B cell (primary cell): ENCODE data around the gene ADAMTS10. TPM values are rescaled to one million over a fixed set of nuclear protein-coding genes. Genes with fewer than 3 reads are reported as not detected.
A peak's percentile ranks its signal among the peaks of the same experiment; 100 is the strongest.

ENCODE experiments used
- ATAC-seq: fragments of 200-7000 bp; cut with Tn5 transposase; one replicate; pipeline ENCODE4 v1.10.0; 2021; ENCODE audit warnings: low read depth, mild to moderate bottlenecking, moderate number of reproducible peaks, moderate library complexity
- CTCF ChIA-PET: fragments of 350-600 bp; sonication (Branson Sonifier 250); formaldehyde crosslinking; loops from one replicate; lab custom pipeline; 2021; ENCODE audit warnings: antibody characterized with exemption, inconsistent platforms; lab: Charles Lee
- POLR2A ChIA-PET: fragments of 350-600 bp; sonication (Branson Sonifier 250); formaldehyde crosslinking; loops from one replicate; lab custom pipeline; 2021; ENCODE audit warnings: antibody characterized with exemption; lab: Charles Lee
- DNase-seq: peaks from one replicate; pipeline ENCODE4 v3.0.0; 2013
- H2AFZ ChIP-seq: 2 replicates; pipeline ENCODE4 v1.6.1; 2012; ENCODE audit warnings: mild to moderate bottlenecking, low read depth, low read length; ENCODE audit not compliant: insufficient read depth, poor library complexity, severe bottlenecking
- H3K27ac ChIP-seq, 2 donors: 1 replicate in 1 of 2; 2 replicates in 1 of 2; pipeline ENCODE4 v1.5.1; 2012 to 2013; ENCODE audit warnings: low read length in 2 of 2, mild to moderate bottlenecking in 2 of 2, moderate library complexity in 1 of 2
- H3K27me3 ChIP-seq, 4 experiments: fragments of 200-600 bp in 1 of 4; sonication (generic) in 1 of 4; replicated peaks in 1 of 4; 1 replicate in 2 of 4; 2 replicates in 2 of 4; pipeline versions ENCODE4 v1.6.1 to v1.7.0; 2013 to 2016; ENCODE audit warnings: low read length in 3 of 4, mild to moderate bottlenecking in 2 of 4, mixed read lengths in 1 of 4, moderate library complexity in 1 of 4; ENCODE audit not compliant: insufficient read depth in 4 of 4, control insufficient read depth in 3 of 4; ENCODE audit errors: control extremely low read depth in 1 of 4
- H3K36me3 ChIP-seq, 2 experiments: replicated peaks in 1 of 2; 1 replicate in 1 of 2; 2 replicates in 1 of 2; pipeline versions ENCODE4 v1.6.1 to v1.7.1; 2013; ENCODE audit warnings: low read length in 1 of 2; ENCODE audit not compliant: insufficient read depth in 2 of 2, control insufficient read depth in 1 of 2; ENCODE audit errors: control extremely low read depth in 1 of 2, extremely low read depth in 1 of 2
- H3K4me1 ChIP-seq, 2 donors: fragments of 200-600 bp in 1 of 2; sonication (generic) in 1 of 2; 1 replicate in 1 of 2; 2 replicates in 1 of 2; pipeline versions ENCODE4 v1.5.1 to v1.6.1; 2013 to 2017; ENCODE audit warnings: low read length in 2 of 2; ENCODE audit not compliant: control insufficient read depth in 2 of 2, insufficient read depth in 2 of 2
- H3K4me2 ChIP-seq: replicated peaks from 2 replicates; pipeline ENCODE3; 2012; ENCODE audit warnings: mild to moderate bottlenecking, low read depth, low read length; ENCODE audit not compliant: poor library complexity, severe bottlenecking
- H3K4me3 ChIP-seq, 5 experiments: fragments of 200-600 bp in 1 of 5; sonication (generic) in 1 of 5; 1 replicate in 3 of 5; 2 replicates in 2 of 5; pipeline versions ENCODE4 v1.5.1 to v1.7.0; 2011 to 2016; ENCODE audit warnings: low read length in 4 of 5, mild to moderate bottlenecking in 4 of 5, low read depth in 2 of 5, control low read depth in 1 of 5, moderate library complexity in 1 of 5; ENCODE audit not compliant: insufficient read depth in 1 of 5; ENCODE audit errors: control extremely low read depth in 1 of 5, extremely low read depth in 1 of 5
- H3K79me2 ChIP-seq: fragments of 200-600 bp; sonication (generic); one replicate; pipeline ENCODE4 v1.6.0; 2016; ENCODE audit warnings: low read length; ENCODE audit not compliant: control insufficient read depth, insufficient read depth
- H3K9ac ChIP-seq: fragments of 200-600 bp; sonication (generic); 2 replicates; pipeline ENCODE4 v1.6.1; 2017; ENCODE audit warnings: mild to moderate bottlenecking, low read length, moderate library complexity
- H3K9me3 ChIP-seq, 3 donors: one replicate each; pipeline versions ENCODE4 v1.6.1 to v1.7.1; 2013; ENCODE audit warnings: low read length in 2 of 3; ENCODE audit not compliant: control insufficient read depth in 2 of 3, insufficient read depth in 1 of 3; ENCODE audit errors: control extremely low read depth in 1 of 3
- H4K20me1 ChIP-seq: 2 replicates; pipeline ENCODE4 v1.6.0; 2012; ENCODE audit warnings: mild to moderate bottlenecking, low read length; ENCODE audit not compliant: insufficient read depth, control insufficient read depth, poor library complexity, severe bottlenecking
- H3K27ac Mint-ChIP-seq: one replicate; pipeline ENCODE4 v1.8.0; 2021; ENCODE audit warnings: mixed read lengths
- H3K27me3 Mint-ChIP-seq: one replicate; pipeline ENCODE4 v1.8.0; 2021; ENCODE audit warnings: mixed read lengths
- H3K4me1 Mint-ChIP-seq: one replicate; pipeline ENCODE4 v1.8.0; 2021; ENCODE audit warnings: mixed read lengths
- H3K4me3 Mint-ChIP-seq: one replicate; pipeline ENCODE4 v1.8.0; 2021; ENCODE audit warnings: mixed read lengths
- H3K9me3 Mint-ChIP-seq: one replicate; pipeline ENCODE4 v1.8.0; 2022; ENCODE audit warnings: mixed read lengths; ENCODE audit not compliant: insufficient read depth
- CTCF ChIP-seq: fragments of 200-600 bp; IDR thresholded peaks from one replicate; pipeline ENCODE4 v1.8.0; 2022; ENCODE audit warnings: antibody characterized with exemption, mild to moderate bottlenecking
- EZH2 ChIP-seq: IDR thresholded peaks from 2 replicates; pipeline ENCODE4 v1.6.1; 2012; ENCODE audit warnings: borderline replicate concordance, low read depth, mild to moderate bottlenecking, moderate library complexity, low read length; ENCODE audit not compliant: insufficient read depth, poor library complexity, severe bottlenecking
- WGBS: methylation state at CpG from one replicate; pipeline ENCODE4 v1.1.5; 2013; ENCODE audit warnings: missing lambda C conversion rate; ENCODE audit not compliant: insufficient coverage; 5-methylcytosine and 5-hydroxymethylcytosine counted together
- intact Hi-C: fragments of 100-400 bp; cut with micrococcal nuclease; formaldehyde crosslinking; loops from one replicate; pipeline ENCODE4 v1.10.0; 2022
- polyA minus RNA-seq: library from RNA; depleted of rRNA, polyadenylated mRNA; stranded (reverse); fragments of >200 nt; gene quantifications from 2 replicates; pipeline ENCODE4 v1.2.3, GENCODE V29; 2012
- polyA plus RNA-seq: library from polyadenylated mRNA; depleted of rRNA; stranded (reverse); fragments of >200 nt; gene quantifications from 2 replicates; pipeline ENCODE4 v1.2.3, GENCODE V29; 2012
- total RNA-seq, 2 donors: library from RNA; stranded (reverse); fragments of 120-200 nt in 1 of 2; gene quantifications; 1 replicate in 1 of 2; 2 replicates in 1 of 2; pipeline versions ENCODE4 v1.2.3 to v1.2.4, GENCODE V29; 2013 to 2022

The ADAMTS10 gene
- 0.39 and 0.59 TPM in 2 replicates for total RNA-seq
- total RNA-seq (2013) = 0.47 TPM
- polyA plus RNA-seq = 1.8 and 3.6 TPM in 2 replicates
- 1.7 and 7.8 TPM in 2 replicates for polyA minus RNA-seq

GRCh38 chr19:8610041-8610935, at the start of gene ADAMTS10:
ADAMTS10 (minus strand) TSS chr19:8610715; CDS start chr19:8605710, 5,005 bp downstream.
- ChIA-PET POLR2A (no interaction called here), CTCF (no interaction called here)
- Mint-ChIP-seq H3K27ac (peak within 1 kb of the TSS; percentile 3), H3K27me3 (peaks cover 40% of the 10 kb centered on the region), H3K4me3 (peak within 1 kb of the TSS; percentile 83), H3K4me1 (peaks cover 15% of the 10 kb centered on the region), H3K9me3 (no peaks in the 10 kb centered on the region)
- H3K27ac ChIP-seq = no peak within 1 kb of the TSS
- ATAC-seq (peak; percentile 5), DNase-seq (peak; percentile 44)
- peak within 1 kb of the TSS; percentile 55 for H3K9ac ChIP-seq
- H3K36me3 ChIP-seq = no peaks in the 10 kb centered on the region
- peak within 1 kb of the TSS; percentile 90 for H3K4me2 ChIP-seq
- TF ChIP-seq EZH2 (no peak), CTCF (no peak)
- H3K27me3 ChIP-seq = peaks cover 0 to 25% (median 19%) of the 10 kb centered on the region in 4 experiments
- WGBS = under 1% methylated on average over 65 of the region's 74 CpGs
- H3K4me3 ChIP-seq = peak within 1 kb of the TSS; percentile 3 to 58 (median 47)
- peaks cover 16 to 22% of the 10 kb centered on the region in 2 donors for H3K4me1 ChIP-seq
- H3K9me3 ChIP-seq = peaks cover 0 to 23% (median 0%) of the 10 kb centered on the region in 3 donors
- H4K20me1 ChIP-seq = no peaks in the 10 kb centered on the region
- H2AFZ ChIP-seq = peak within 1 kb of the TSS; percentile 62
- intact Hi-C loops = no loop called here
- no peaks in the 10 kb centered on the region for H3K79me2 ChIP-seq

GRCh38 chr19:8659905-8660304, 49.4 kb upstream of the ADAMTS10 start:
- intact Hi-C loops = no loop called here
- ChIA-PET CTCF (interaction anchor here (1.4 kb wide), 1 partner anchor 34 kb away, joined by 6 read pairs; no protein-coding TSS in a partner anchor), POLR2A (no interaction called here)
- Histone ChIP-seq H3K4me3 (no peak overlapping the region), H2AFZ (no peak overlapping the region), H3K27ac (no peak overlapping the region), H3K4me2 (no peak overlapping the region), H3K36me3 (no peaks in the 10 kb centered on the region), H3K79me2 (no peaks in the 10 kb centered on the region), H4K20me1 (no peaks in the 10 kb centered on the region), H3K9ac (no peak overlapping the region), H3K4me1 (peaks cover 19 to 21% of the 10 kb centered on the region in 2 donors), H3K27me3 (peaks cover 0 to 5% (median 0%) of the 10 kb centered on the region in 4 experiments), H3K9me3 (peaks cover 0 to 11% (median 0%) of the 10 kb centered on the region in 3 donors)
- Mint-ChIP-seq H3K27ac (no peak overlapping the region), H3K4me3 (no peak overlapping the region), H3K4me1 (peaks cover 20% of the 10 kb centered on the region), H3K9me3 (no peaks in the 10 kb centered on the region), H3K27me3 (peaks cover 10% of the 10 kb centered on the region)
- TF ChIP-seq EZH2 (no peak), CTCF (no peak)
- ATAC-seq = no peak
- no peak for DNase-seq
- 92% methylated on average over 5 of the region's 7 CpGs for WGBS
